IMR-90 (cell line): ENCODE data around the gene ANKH. TPM values are rescaled to one million over a fixed set of nuclear protein-coding genes. Genes with fewer than 3 reads are reported as not detected.

Experiments
- ATAC-seq: fragments of 200-7000 bp; cut with Tn5 transposase; 2 replicates; pipeline ENCODE4 v1.9.1; 2020; ENCODE audit warnings: low read depth, mild to moderate bottlenecking, moderate library complexity
- BruUV-seq: library from RNA; stranded (reverse); fragments of 400-500 nt; replicated peaks from 2 replicates; lab custom pipeline; 2021; lab: Mats Ljungman, UMichigan
- CTCF ChIA-PET: fragments of 300-600 bp; formaldehyde crosslinking; extraction: SDS; loops from one replicate; lab custom pipeline; 2021; ENCODE audit warnings: antibody characterized with exemption; lab: Yijun Ruan, JAX
- POLR2A ChIA-PET: fragments of 300-600 bp; sonication (Branson Sonifier 250); formaldehyde crosslinking; loops from one replicate; lab custom pipeline; 2022; ENCODE audit warnings: antibody characterized with exemption; ENCODE audit not compliant: unreplicated experiment; lab: Charles Lee
- DNase-seq: peaks from one replicate; pipeline ENCODE4 v3.0.0; 2013
- H2AFZ ChIP-seq: replicated peaks from 2 replicates; pipeline ENCODE3; 2013; ENCODE audit warnings: low read length, mild to moderate bottlenecking; ENCODE audit not compliant: poor library complexity
- H2AK5ac ChIP-seq: 2 replicates; pipeline ENCODE4 v1.6.1; 2013; ENCODE audit warnings: low read depth, low read length, inconsistent platforms
- H2AK9ac ChIP-seq: replicated peaks from 2 replicates; pipeline ENCODE3; 2013; ENCODE audit warnings: mild to moderate bottlenecking, low read depth, low read length, moderate library complexity; ENCODE audit not compliant: poor library complexity
- H2BK120ac ChIP-seq: 2 replicates; pipeline ENCODE4 v1.6.1; 2013; ENCODE audit warnings: low read depth, low read length, inconsistent platforms
- H2BK15ac ChIP-seq: 3 replicates; pipeline ENCODE4 v1.6.1; 2013; ENCODE audit warnings: low read depth, low read length, inconsistent platforms
- H2BK20ac ChIP-seq: 2 replicates; pipeline ENCODE4 v1.6.1; 2013; ENCODE audit warnings: low read depth, mild to moderate bottlenecking, inconsistent platforms, low read length, moderate library complexity
- H2BK5ac ChIP-seq: 2 replicates; pipeline ENCODE4 v1.6.1; 2013; ENCODE audit warnings: mild to moderate bottlenecking, low read depth, low read length, inconsistent platforms; ENCODE audit not compliant: poor library complexity, severe bottlenecking
- H3K14ac ChIP-seq: replicated peaks from 2 replicates; pipeline ENCODE4 v1.6.1; 2013; ENCODE audit warnings: low read depth, low read length, inconsistent platforms
- H3K18ac ChIP-seq: 2 replicates; pipeline ENCODE4 v1.6.1; 2013; ENCODE audit warnings: low read depth, low read length, control low read depth
- H3K23ac ChIP-seq: 2 replicates; pipeline ENCODE4 v1.6.1; 2013; ENCODE audit warnings: low read depth, low read length, inconsistent platforms
- H3K27ac ChIP-seq: 2 replicates; pipeline ENCODE4 v1.5.1; 2013; ENCODE audit warnings: mild to moderate bottlenecking, control low read depth, low read length; ENCODE audit not compliant: insufficient read depth
- H3K27me3 ChIP-seq: 2 replicates; pipeline ENCODE4 v1.6.1; 2013; ENCODE audit warnings: low read length; ENCODE audit not compliant: control insufficient read depth, insufficient read depth
- H3K36me3 ChIP-seq: 2 replicates; pipeline ENCODE4 v1.6.1; 2013; ENCODE audit warnings: low read length, mixed read lengths; ENCODE audit not compliant: control insufficient read depth, insufficient read depth
- H3K4ac ChIP-seq: 2 replicates; pipeline ENCODE4 v1.6.1; 2013; ENCODE audit warnings: low read depth, low read length, inconsistent platforms
- H3K4me1 ChIP-seq: 2 replicates; pipeline ENCODE4 v1.6.1; 2013; ENCODE audit warnings: low read length, mixed read lengths; ENCODE audit not compliant: control insufficient read depth, insufficient read depth
- H3K4me2 ChIP-seq: 2 replicates; pipeline ENCODE4 v1.6.1; 2013; ENCODE audit warnings: low read depth, mild to moderate bottlenecking, control low read depth, low read length, moderate library complexity
- H3K4me3 ChIP-seq: 2 replicates; pipeline ENCODE4 v1.5.1; 2013; ENCODE audit warnings: low read depth, mild to moderate bottlenecking, control low read depth, low read length, moderate library complexity; ENCODE audit not compliant: insufficient read depth
- H3K56ac ChIP-seq: 2 replicates; pipeline ENCODE4 v1.6.1; 2013; ENCODE audit warnings: low read length, inconsistent platforms; ENCODE audit not compliant: insufficient read depth; ENCODE audit errors: extremely low read depth
- H3K79me1 ChIP-seq, 2 experiments: 2 replicates each; pipeline ENCODE4 v1.6.1; 2013; ENCODE audit warnings: low read length in 2 of 2, inconsistent platforms in 1 of 2, low read depth in 1 of 2
- H3K9ac ChIP-seq: 2 replicates; pipeline ENCODE4 v1.6.1; 2013; ENCODE audit warnings: low read depth, low read length, control low read depth
- H3K9me1 ChIP-seq: 2 replicates; pipeline ENCODE4 v1.6.1; 2013; ENCODE audit warnings: low read length, inconsistent platforms; ENCODE audit not compliant: insufficient read depth
- H3K9me3 ChIP-seq: 2 replicates; pipeline ENCODE4 v1.6.1; 2013; ENCODE audit warnings: low read length; ENCODE audit not compliant: control insufficient read depth, insufficient read depth
- H4K20me1 ChIP-seq: 2 replicates; pipeline ENCODE4 v1.6.1; 2013; ENCODE audit warnings: low read length, inconsistent platforms; ENCODE audit not compliant: insufficient read depth
- H4K5ac ChIP-seq: 2 replicates; pipeline ENCODE4 v1.6.1; 2013; ENCODE audit warnings: mild to moderate bottlenecking, low read depth, low read length, control low read depth
- H4K8ac ChIP-seq, 2 experiments: 2 replicates each; pipeline ENCODE4 v1.6.1; 2013; ENCODE audit warnings: low read depth in 2 of 2, low read length in 2 of 2, control low read depth in 1 of 2, inconsistent platforms in 1 of 2
- H4K91ac ChIP-seq: 2 replicates; pipeline ENCODE4 v1.6.1; 2013; ENCODE audit warnings: low read depth, low read length, inconsistent platforms; ENCODE audit not compliant: insufficient read depth
- CEBPB ChIP-seq: IDR thresholded peaks from 2 replicates; pipeline ENCODE4 v1.6.1; 2012; ENCODE audit warnings: low read depth, low read length, improper control_type of control experiment
- CTCF ChIP-seq: conservative IDR thresholded peaks from 2 replicates; pipeline ENCODE4 v1.5.1; 2012; ENCODE audit warnings: mild to moderate bottlenecking, low read depth, low read length, improper control_type of control experiment
- WGBS, 2 experiments: methylation state at CpG; one replicate each; pipeline versions ENCODE4 v1.1.5 to v1.1.7; 2013; ENCODE audit warnings: missing lambda C conversion rate in 2 of 2; ENCODE audit not compliant: insufficient read length in 1 of 2; ENCODE audit errors: extremely low coverage in 2 of 2; 5-methylcytosine and 5-hydroxymethylcytosine counted together
- dilution Hi-C: fragments of 300-500 bp; cut with HindIII; formaldehyde crosslinking; loops from one replicate; pipeline ENCODE4 v1.14.3; 2018; ENCODE audit warnings: low sequenced_read_pairs; ENCODE audit not compliant: unreplicated experiment
- in situ Hi-C: fragments of 300-500 bp; cut with MboI; formaldehyde crosslinking; loops from 3 replicates; pipeline ENCODE4 v1.14.3; 2019; ENCODE audit warnings: low sequenced_read_pairs, inconsistent platforms, mixed read lengths
- intact Hi-C: fragments of 100-400 bp; cut with micrococcal nuclease; formaldehyde crosslinking; loops from 2 replicates; pipeline ENCODE4 v1.10.0; 2022
- polyA plus RNA-seq, 3 experiments: library from polyadenylated mRNA; depleted of rRNA; stranded (reverse); fragments of >200 nt; gene quantifications; 2 replicates each; pipeline ENCODE4 v1.2.3, GENCODE V29; 2012; ENCODE audit warnings: low replicate concordance in 1 of 3
- total RNA-seq: library from RNA; depleted of rRNA; stranded (reverse); fragments of >200 nt; gene quantifications from 2 replicates; pipeline ENCODE4 v1.2.3, GENCODE V29; 2012
- TF ChIP-seq, protein P1 (sequence below): fragments of 150-350 bp; IDR thresholded peaks from 2 replicates; pipeline ENCODE4 v1.6.1; 2017; ENCODE audit warnings: mild to moderate bottlenecking, antibody characterized with exemption, low read length, low read depth

ANKH gene
- total and polyA plus RNA-seq, 2 of the 4 experiments (the other 2 are of a cell fraction) = 5.2 to 17.2 TPM

DNA sequence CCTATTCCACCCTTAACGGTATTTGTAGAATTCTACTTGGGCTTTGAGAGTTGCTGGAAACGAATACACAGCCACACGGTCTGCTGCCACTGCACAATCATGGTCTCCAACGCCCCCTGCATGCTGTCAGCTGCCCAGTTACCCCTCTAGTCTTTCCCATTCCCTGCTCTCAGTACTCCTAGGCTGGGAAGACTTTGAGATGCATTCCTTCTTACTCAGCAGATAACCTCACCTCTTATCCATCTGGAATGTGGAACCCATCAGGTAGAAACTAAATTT is 92.8 kb downstream of the ANKH start:
- CTCF ChIA-PET = interaction anchor here (0.6 kb wide), 1 partner anchor 31 kb away, joined by 3 read pairs; no protein-coding TSS in a partner anchor

More for the DNA sequence above, 92.8 kb downstream of the ANKH start:
- dilution Hi-C loops (no loop called here), in situ Hi-C loops (no loop called here), intact Hi-C loops (no loop called here)
- H2AK5ac ChIP-seq = no peak overlapping the region
- no peak overlapping the region for H3K4me2 ChIP-seq
- H3K18ac ChIP-seq = no peak overlapping the region
- H3K14ac ChIP-seq = no peak overlapping the region
- no peak for DNase-seq
- H3K56ac ChIP-seq = no peak overlapping the region
- H3K4ac ChIP-seq = no peak overlapping the region
- H3K9me1 ChIP-seq = peaks cover 5% of the 10 kb centered on the region; the same call in 1 of the 2 replicates
- no peak overlapping the region for H4K91ac ChIP-seq
- BruUV-seq = no TSS peak
- H3K79me1 ChIP-seq = no peaks in the 10 kb centered on the region; a peak in 1 of 4 replicates
- 50% methylated on average over 3 of the region's 4 CpGs; no CpG with 5 or more reads in 1 of the 2 experiments for WGBS, 2 experiments
- no peak overlapping the region for H4K8ac ChIP-seq
- no peaks in the 10 kb centered on the region for H3K27me3 ChIP-seq
- TF ChIP-seq CEBPB = no peak
- TF ChIP-seq CTCF = no peak
- TF ChIP-seq, protein P1, sequence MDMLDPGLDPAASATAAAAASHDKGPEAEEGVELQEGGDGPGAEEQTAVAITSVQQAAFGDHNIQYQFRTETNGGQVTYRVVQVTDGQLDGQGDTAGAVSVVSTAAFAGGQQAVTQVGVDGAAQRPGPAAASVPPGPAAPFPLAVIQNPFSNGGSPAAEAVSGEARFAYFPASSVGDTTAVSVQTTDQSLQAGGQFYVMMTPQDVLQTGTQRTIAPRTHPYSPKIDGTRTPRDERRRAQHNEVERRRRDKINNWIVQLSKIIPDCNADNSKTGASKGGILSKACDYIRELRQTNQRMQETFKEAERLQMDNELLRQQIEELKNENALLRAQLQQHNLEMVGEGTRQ = no peak
- peaks cover under 1% of the 10 kb centered on the region for H3K9me3 ChIP-seq
- H2AFZ ChIP-seq = no peak overlapping the region
- POLR2A ChIA-PET = interaction anchor here (0.5 kb wide), 1 partner anchor 14 kb away, joined by 5 read pairs; no protein-coding TSS in a partner anchor
- H3K4me1 ChIP-seq = no peaks in the 10 kb centered on the region
- H2BK120ac ChIP-seq = no peak overlapping the region
- no peak overlapping the region for H3K23ac ChIP-seq
- H4K20me1 ChIP-seq = no peaks in the 10 kb centered on the region
- H3K36me3 ChIP-seq = no peaks in the 10 kb centered on the region; the same call in 1 of the 2 replicates
- no peak overlapping the region for H2BK20ac ChIP-seq
- H2BK5ac ChIP-seq = no peak overlapping the region
- no peak overlapping the region for H4K5ac ChIP-seq
- H3K27ac ChIP-seq = no peak overlapping the region
- ATAC-seq = no peak
- no peak overlapping the region for H3K9ac ChIP-seq
- H3K4me3 ChIP-seq = no peak overlapping the region
- no peak overlapping the region for H2BK15ac ChIP-seq
- no peak overlapping the region for H2AK9ac ChIP-seq
